Suppressor macrophage (primary cell): ENCODE results near the gene OPA3.
A peak's percentile ranks its signal among the peaks of the same experiment; 100 is the strongest.

Experiments
- DNase-seq, 4 experiments: peaks; one replicate each; pipeline ENCODE4 v3.0.0-alpha.2; 2020 to 2022

OPA3 gene

DNA sequence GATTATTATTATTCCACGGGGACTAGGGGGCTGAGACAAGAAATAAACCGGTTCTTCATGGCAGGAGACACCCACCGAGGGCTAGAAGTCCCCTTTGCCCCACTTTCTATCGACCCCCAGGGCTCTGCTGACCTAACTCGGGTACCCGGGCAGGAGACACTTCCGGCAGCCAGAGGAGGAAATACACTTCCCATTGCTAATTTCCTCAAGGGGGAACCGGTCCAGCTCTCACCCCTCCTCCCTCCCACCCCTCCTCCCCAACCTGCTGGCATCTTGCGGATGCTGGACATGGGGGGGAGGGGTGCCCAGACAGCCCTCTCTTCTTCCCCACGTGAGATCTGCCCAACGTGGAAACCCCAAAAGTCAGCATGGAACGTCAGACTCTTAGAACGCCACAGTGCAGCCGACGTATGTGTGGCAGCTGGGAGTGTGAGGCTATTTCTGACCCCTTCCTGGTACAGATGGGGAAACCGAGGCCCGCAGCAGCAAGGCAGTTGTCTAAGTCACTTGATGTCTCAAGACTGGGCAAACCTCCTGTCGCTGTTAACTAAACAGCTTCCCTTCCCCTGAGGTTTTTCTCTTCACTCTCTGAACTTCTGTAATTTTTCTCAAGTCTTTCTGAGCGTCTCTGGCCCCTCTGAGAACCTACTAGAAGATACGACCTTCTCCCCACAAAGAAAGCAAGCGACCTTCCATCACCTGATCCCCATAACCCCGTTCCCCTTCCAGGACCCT lies 13.8 kb upstream of the OPA3 start:
- peak in 3 of 4 experiments; percentile 23 to 44 (median 40) for DNase-seq

DNA sequence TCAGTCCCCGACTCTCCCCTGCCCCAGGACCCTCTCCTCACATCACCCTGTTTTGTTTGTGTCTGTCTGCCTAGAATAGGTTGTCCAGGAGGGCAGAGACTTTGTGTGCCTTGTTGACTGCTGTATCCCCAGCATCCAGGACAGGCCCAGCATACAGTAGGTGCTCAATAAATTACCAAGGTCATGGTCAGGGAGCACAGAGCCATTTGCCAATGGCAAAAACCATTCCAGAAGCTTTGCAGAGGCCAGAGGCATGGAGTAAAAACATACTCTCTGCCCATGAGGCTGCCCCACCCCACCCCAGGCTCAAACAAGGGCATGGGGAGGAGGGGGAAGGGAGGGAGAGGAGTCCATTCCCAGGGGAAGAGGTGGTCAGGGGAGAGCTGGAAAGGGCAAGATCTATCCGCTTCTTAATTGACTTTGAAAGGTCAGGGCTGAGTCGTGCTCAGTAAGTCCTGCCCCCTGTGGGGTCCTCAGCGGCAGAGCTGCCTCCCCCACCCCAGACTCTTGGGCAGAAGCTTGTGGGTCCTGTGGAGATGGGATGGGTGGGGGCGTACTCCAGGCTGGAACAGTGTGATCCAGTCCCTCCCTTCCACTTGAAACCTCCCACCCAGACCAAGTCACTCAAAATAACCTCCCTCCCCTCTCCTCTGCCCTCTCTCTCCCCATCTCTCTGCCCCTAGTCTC lies 13.0 kb upstream of the OPA3 start:
- no peak for DNase-seq

DNA sequence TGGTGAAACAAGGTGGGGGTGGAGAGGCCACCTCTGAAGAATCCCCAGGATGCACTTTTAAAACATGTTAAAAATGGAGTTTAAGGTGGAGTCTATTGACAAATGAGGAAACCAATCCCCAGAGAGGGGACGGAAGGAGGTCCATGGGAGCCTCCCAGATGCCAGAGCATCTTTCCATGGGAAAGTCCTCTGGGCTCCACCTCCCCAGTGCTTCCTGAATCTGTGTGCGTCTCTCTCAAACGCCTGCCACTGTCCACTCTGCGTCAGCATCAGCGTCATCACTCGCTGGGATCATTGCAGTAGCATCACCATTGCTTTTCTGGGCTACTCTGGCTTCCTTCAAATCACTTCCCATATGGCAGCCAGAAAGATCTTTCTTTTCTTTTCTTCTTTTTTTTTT lies 11.2 kb upstream of the OPA3 start:
- DNase-seq = no peak

DNA sequence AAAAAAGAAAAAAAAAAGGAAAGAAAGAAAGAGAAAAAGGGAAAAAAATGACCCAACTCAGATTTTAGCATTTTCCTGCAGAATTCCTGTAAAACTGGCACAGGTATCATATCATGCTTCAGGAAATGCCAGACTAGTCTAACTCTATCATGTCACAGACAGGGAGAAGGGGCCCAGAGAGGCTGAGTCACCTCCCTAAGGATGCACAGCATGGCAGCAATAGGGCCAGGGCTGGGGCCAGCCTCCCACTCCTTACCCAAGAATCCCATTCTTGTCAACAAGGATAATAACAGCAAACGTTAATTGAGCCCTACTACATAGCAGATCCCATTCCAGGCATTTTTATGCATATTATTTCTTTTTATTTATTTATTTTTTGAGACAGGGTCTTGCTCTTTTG lies 8.9 kb upstream of the OPA3 start:
- no peak for DNase-seq

DNA sequence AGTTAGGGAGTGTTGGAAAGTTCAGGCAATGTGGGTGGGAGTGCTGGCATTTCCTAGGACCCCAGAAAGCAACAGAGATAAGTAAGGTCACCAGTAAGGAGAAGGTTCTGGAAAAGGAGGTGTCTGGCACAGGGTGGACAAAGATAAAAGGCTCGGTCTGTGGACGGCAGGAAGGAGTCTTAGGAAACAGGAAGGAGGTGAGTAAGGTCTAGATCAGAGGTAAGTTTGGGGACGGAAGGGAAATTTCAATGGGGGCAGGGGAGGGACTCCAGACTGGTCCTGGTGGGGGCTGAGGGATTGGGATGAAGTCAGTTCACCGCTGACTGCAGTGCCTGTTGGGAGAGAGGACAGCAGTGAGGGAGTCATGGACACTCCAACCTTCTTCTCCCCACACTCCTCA lies 7.8 kb upstream of the OPA3 start:
- DNase-seq = no peak

DNA sequence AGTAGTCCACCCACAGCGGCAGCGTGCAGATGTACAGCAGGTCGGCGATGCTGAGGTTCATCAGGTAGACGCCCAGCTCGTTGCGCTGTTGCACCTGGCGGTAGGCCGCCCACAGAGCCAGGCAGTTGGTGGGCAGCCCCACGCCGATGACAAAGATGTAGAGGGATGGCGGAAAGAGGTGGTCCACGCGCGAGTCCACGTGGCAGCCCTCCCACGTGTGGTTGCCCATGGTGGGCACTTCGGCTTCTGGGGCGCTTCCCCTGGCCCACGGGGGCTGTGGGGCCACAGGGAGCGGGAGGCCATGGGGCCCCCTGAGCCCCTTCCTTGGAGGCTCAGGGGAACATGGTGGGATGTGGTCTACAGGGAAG lies 7.0 kb upstream of the OPA3 start:
- DNase-seq = no peak

DNA sequence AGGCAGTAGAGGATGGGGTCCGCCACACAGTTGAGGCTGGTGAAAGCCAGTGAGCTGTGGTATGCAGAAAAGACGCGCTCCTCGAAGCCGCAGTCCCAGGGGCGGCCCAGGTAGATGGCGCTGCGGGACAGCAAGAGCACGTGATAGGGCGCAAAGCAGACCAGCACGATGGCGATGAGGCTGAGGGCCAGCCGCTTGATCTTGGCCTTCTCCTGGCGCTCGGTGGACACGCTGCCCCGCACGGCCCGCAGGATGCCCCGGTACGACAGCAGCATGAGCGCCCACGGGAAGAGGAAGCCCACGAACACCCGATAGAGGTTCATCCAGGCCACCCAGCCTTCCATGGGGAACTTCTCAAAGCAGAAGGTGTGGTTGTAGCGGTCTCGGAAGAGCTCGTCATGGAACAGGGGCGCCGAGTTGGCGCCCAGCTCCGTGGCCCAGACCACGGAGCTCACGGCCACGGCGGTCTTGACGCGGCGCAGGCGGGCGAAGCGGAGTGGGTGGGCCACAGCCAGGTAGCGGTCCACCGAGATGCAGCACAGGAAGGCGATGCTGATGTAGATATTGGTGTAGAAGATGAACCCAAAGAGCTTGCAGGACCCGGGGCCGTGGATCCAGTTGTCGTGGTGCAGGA lies 6.5 kb upstream of the OPA3 start:
- peak in 2 of 4 experiments; percentile 25 to 48 for DNase-seq

DNA sequence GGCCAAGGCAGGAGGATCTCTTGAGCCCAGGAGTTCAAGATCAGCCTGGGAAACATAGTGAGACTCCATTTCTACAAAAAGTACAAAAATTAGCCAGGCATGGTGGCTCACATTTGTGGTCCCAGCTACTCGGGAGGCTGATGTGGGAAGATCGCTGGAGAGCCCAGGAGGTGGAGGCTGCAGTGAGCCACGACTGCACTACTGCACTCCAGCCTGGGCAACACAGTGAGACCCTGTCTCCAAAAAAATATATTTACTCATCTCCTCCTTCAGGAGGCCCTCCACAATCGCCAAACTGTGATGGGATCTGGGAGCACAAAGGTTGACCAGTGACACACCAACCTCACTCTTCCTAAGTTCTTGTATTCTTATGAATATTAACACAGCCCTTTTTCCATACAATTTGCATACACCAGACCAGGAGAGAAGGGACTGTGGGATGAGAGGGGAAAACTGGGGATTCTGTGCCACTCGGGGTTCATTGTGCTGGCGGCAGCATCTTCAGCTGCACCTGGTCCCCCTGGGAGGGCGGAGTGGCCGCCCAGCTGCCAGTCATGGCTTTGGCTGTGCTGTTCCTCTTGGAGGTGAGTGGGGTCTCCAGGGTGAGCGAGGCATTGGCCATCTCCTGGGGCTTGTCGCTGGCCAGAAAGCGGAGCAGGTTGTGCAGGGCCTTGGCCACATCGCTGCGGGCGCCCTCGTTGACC lies 5.8 kb upstream of the OPA3 start:
- no peak for DNase-seq

DNA sequence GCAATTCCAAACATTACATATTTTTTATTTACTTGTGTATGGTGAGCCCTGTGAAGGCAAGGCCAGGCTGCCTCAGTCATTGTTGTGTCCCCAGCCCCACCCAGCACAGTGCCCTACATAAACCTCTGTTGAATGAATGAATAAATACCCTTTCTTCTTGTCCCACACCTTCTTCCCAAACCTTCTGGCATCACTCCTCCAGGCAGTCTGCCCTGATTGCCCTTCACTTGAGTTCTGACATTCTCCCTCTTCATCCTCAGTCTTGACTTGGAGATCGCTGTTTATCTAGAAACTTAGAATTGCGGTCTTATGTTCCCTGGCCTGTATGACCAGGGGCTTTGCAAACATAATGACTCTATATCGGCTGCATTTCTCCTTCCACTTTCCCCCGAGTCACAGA lies 5.2 kb upstream of the OPA3 start:
- DNase-seq = no peak

DNA sequence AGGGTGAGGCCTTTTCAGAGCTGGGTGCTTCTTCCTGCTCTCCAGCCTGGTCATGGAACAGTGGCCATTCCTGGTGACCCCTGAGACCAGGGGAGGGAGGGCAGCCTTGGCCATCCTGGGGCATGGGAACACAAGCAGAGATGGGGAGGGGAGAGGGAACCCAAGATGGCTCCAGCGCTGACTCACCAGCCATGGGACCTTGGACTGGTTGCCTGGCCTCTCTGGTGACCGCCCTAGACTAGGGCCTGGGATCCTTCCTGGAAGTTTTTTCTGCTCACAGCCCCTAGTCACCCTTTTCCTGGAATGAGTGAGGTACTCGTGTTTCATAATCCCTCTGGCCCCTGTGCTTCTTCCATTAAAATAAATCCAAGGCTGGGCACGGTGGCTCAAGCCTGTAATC lies 3.3 kb upstream of the OPA3 start:
- DNase-seq = no peak

DNA sequence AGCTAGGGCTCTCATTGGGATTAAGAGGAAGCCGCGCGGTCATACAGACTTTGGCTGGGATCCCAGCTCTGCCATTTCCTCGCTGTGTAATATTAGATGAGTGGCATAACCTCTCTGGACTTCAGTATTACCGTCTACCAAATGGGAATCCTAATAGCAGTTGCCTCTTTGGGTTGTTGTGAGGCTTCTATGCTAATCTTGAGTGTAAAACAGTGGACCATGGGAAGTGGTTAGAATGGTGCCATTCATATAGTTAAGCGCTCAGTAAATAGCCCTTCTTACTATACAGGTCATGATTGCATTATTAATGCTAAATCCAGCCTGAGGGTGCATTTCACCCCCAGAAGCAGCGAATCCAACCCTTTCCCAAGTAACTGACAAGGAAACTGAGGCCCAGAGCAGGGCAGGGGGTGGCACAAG lies 566 bp upstream of the OPA3 start:
- DNase-seq = no peak

DNA sequence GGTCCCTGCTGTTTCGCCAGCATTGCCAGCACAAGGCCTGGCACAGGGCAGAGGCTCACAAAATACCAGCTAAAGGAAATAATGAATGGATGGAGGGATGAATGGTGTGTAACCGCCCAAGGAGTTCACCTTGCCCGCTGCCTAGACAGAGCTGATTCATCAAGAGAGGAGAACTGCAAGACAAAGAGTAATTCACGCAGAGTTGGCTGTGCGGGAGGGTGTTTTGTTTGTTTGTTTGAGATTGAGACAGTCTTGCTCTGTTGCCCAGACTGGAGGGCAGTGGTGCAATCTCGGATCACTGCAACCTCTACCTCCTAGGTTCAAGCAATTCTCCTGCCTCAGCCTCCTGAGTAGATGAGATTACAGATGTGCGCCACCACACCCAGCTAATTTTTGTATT lies 3.0 kb downstream of the OPA3 start:
- DNase-seq = no peak

DNA sequence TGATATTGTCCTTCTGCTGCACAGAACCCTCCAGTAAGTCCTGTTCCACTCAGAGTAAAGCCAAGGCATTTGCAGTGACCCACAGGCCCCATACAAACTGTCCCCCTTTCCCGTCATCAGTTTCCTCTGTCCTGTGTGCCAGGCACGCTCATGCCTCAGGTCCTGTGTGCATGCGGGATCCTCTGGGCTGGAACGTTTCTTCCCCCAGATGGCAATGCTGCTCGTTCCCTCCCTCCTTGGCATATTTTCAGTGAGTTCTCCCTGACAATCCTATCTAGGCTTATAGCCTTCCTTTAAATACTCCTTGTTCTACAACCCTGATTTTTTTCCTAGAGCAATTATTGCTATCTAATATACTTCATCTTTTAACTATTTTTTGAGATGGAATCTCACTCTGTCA lies 5.7 kb downstream of the OPA3 start:
- DNase-seq = no peak

DNA sequence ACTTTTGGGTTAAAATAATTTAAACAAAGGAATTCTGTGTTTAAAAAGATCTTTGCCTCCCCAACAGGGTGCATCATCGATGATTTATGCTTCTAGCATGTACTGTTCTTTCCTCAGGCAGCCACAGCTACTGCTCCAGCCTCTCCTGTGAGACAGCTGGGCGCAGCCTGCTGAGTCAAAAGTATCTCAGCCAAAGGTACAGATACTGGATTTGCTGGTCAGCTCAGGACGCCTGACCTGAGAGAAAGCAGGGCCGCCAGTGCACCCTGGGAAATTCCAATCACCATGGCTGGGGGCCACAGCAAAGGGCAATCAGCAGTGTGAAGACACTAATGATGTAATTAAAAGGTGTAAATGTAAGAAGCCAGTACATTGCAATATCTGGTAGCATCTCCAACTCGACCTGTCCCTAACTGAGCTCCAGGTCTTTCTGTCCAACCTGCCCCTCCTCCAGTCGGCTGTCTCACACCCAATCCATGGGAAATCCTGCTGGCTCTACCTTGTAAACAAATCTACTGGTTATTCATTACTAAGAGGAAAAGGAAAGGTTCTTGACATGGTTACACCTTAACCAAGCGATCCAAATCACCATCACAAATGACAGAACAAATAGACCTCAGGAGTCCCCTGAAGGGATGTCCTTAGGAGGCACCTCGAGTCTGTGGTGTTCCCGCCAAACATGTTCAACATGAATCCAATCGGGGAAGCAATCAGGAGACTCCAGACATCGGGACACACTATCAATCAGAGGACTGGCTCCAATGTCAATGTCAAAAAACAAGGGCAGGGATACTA lies 7.3 kb downstream of the OPA3 start:
- DNase-seq = no peak

DNA sequence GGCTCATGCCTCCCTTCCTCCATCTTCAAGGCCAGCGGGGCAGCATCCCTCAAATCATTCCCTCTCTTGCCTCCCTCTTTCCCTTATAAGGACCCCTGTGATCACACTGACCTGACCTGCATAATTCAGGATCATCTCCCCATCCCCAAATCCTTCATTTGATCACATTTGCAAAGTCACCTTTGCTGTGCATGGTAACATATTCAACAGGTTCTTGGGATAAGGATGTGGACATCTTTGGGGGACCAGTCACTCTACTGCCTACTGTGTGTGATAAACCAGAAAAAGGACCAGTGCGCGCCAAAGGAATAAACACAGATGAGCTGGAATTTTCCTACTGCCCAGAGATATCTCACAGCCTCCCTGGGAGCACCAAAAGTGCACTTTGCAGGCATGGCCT lies 7.9 kb downstream of the OPA3 start:
- no peak for DNase-seq

DNA sequence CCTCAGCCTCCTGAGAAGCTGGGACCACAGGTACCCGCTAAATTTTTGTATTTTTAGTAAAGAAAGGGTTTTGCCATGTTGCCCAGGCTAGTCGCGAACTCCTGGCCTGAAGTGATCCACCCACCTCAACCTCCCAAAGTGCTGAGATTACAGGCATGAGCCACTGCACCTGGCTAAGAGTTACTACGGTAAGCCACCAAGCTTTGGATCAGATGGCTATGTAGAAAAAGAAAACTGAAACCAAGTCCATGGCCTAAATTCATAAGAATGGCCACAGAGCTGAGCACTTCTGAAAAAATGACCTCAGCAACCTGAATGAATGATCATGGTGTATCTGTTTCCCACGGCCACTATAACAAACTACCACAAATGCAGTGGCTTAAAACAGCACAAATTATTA lies 9.4 kb downstream of the OPA3 start:
- DNase-seq = no peak

DNA sequence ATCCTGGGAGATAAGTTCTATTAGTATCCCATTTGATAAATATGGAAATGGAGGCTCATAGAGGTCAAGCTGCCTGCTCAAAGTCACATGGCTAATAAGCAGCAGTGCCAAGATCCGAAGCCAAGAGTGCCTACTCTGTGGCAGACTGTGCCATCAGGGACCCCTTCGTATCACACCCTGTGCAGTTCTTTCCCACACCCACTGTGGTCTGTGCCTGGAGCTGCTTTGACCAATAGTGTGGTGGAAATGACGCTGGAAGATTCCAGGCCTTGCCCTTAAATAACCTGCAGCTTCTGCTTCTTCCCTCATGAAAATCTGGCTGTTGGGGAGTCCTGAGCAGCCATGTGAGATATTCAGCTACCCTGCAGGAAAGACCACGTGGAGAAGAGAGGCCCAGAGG lies 10.1 kb downstream of the OPA3 start:
- DNase-seq = no peak

DNA sequence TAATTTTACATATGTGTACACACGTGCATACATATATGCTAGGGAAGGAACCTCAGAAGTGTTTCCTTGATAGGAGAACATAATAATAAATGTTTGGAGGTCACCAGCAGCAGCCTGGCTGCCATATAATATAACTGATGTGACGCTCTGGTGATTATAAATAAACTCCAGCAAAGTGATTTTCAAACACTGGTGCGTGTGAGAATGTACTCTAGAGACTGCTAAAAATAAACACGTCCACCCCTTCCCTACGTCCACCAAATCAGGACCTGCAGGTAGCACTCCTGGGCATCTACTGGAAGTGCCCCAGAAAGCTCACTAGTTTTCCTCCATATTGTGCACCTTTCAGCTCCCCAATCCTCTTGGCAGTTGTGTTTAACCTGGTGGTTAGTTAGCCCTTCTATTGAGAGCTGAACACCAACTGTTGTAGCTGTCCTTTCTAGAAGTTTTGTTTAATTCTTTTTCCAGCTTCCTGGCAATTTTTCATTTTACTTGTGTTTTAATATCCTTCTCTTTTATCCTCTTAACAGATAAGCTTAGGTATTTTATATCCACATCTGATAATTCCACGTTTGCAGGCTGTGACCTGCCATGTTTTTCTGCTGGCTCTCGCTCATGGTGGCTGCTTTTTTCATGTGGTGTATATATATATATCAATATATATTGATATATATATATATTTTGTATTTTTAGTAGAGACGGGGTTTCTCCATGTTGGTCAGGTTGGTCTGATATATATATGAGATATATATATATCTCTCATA lies 13.0 kb downstream of the OPA3 start:
- DNase-seq = no peak

DNA sequence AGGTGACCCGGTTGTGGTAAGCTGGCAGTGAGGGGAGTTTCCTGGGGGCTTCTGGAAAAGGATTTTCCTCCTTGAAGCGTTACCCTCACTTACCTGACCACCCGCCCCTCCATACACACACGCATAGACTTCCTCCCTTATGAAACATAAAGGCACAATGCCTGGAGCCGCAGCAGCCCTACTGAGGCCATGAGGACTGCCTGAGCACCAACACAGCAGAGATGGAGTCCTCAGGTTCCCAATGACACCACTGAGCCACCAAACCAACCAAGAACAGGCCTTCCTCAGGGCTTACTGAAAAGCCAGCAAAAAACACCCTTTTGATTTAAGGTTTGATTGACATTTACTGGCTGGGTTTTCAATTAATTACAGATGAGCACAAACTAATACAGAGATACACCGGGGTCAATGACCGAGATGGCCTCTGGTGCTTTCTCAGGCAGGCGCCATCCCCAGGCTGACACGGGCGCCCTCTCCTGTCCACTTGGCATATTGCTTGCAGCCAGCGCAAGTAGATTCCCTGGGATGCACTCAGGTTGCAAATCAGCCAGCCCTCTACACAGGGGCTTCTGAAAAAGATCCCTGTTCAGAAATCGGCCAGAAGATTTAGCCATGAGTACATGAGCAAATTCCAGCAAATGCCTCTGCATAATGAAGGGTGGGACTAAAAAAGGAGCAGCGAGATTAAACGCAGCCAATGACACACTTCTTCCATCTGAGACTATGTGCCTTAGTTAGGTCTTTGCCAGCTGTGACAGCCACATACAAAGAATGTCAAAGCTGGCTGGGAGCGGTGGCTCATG lies 14.8 kb downstream of the OPA3 start:
- DNase-seq = peak; percentile 54 to 70 (median 61)

DNA sequence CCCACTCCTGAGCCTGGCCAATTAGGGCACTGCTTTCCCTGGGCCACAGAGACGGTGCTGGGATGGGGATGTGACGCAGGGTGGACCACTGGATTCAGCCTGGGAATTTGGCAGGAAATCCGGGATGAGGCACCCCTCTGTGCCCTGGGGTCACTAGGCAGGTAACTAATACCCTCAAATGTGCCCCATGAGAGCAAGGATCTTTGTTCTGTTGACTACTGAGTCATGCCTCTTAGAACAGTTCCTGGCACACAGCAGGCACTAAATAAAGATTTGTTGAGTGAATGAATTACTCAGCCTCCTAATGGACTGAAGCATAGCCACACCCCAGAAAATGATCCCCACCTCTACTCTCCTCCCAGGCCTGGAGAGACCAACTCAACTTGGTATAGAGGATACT lies 15.9 kb downstream of the OPA3 start:
- DNase-seq = no peak

DNA sequence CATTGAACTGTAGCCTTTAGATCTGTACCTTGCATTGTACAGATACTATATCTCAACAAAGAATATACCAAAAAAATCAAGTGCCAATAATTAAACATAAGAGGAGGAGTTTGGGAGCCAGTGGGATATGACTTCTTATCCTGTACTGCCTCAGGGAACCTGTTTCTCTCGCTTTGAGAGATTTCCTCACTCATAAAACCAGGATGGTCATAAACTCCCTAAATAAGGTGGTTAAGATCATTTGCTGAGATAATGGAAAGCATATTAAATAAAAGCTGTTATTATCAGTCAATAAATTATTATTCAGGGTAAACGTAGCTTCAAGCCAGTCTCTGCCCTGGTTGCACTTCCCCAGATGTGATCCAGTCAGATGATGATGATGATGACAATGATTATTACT lies 17.0 kb downstream of the OPA3 start:
- no peak for DNase-seq
